Loucy (cell line): ENCODE data around the gene CTRL.

ENCODE experiments used
- CTCF ChIP-seq: fragments of 200-600 bp; sonication (generic); conservative IDR thresholded peaks from 2 replicates; pipeline ENCODE4 v1.5.1; 2014; ENCODE audit warnings: mild to moderate bottlenecking, antibody characterized with exemption, low read length
- EZH2phosphoT487 ChIP-seq: fragments of 200-600 bp; IDR thresholded peaks from 2 replicates; pipeline ENCODE4 v1.6.1; 2018; ENCODE audit warnings: antibody characterized with exemption, mild to moderate bottlenecking, moderate library complexity, borderline replicate concordance

GRCh38 chr16:67914758-67915495, 16.7 kb downstream of the CTRL start:
- TF ChIP-seq CTCF (no peak), EZH2phosphoT487 (no peak)
